COLO668 (cell line): Measurements from ENCODE around the gene PPM1N.
"Not testable (repeated sequence)": the region's sequence is repeated elsewhere in the genome, so short reads cannot be mapped to it uniquely, and the experiment has no call there.

Experiments used
- DNase-seq: peaks from one replicate; lab custom pipeline; 2025; ENCODE audit not compliant: unreplicated experiment; lab: John Stamatoyannopoulos, UW

PPM1N gene

GRCh38 chr19:45507872-45508416 lies 9.7 kb downstream of the PPM1N start:
- peak; percentile 29 for DNase-seq

GRCh38 chr19:45508417-45508860 lies 10.2 kb downstream of the PPM1N start:
- peak; percentile 88 for DNase-seq

GRCh38 chr19:45508861-45509691 lies 10.8 kb downstream of the PPM1N start:
- peak; percentile 67 for DNase-seq

GRCh38 chr19:45509692-45510015 lies 11.4 kb downstream of the PPM1N start:
- DNase-seq = no peak

- DNase-seq = not testable (repeated sequence)
Observed at GRCh38 chr19:45510352-45510751, 12.1 kb downstream of the PPM1N start.

GRCh38 chr19:45511074-45511473 lies 12.8 kb downstream of the PPM1N start:
- DNase-seq = no peak

GRCh38 chr19:45512881-45513483 lies 14.7 kb downstream of the PPM1N start:
- no peak for DNase-seq

- DNase-seq = peak; percentile 81
Observed at GRCh38 chr19:45514376-45515051, 16.3 kb downstream of the PPM1N start.

GRCh38 chr19:45515081-45515624 lies 16.9 kb downstream of the PPM1N start:
- no peak for DNase-seq

- DNase-seq = peak; percentile 2
Observed at GRCh38 chr19:45515807-45516401, 17.7 kb downstream of the PPM1N start.

- DNase-seq = no peak
Observed at GRCh38 chr19:45517238-45517637, 19.0 kb downstream of the PPM1N start.

- no peak for DNase-seq
Observed at GRCh38 chr19:45517641-45518468, 19.6 kb downstream of the PPM1N start.

GRCh38 chr19:45518469-45518826 lies 20.2 kb downstream of the PPM1N start:
- no peak for DNase-seq

GRCh38 chr19:45522010-45522941 lies 24.0 kb downstream of the PPM1N start:
- DNase-seq = no peak

GRCh38 chr19:45523642-45524256 lies 25.5 kb downstream of the PPM1N start:
- peak; percentile 68 for DNase-seq

GRCh38 chr19:45524575-45525129 lies 26.4 kb downstream of the PPM1N start:
- no peak for DNase-seq

GRCh38 chr19:45526143-45526542 lies 27.9 kb downstream of the PPM1N start:
- peak; percentile 41 for DNase-seq

- no peak for DNase-seq
Observed at GRCh38 chr19:45526971-45527370, 28.7 kb downstream of the PPM1N start.
